PC-3 (cell line): ENCODE measurements around the gene TRMO.

Experiments used
- EZH2 ChIP-seq: fragments of 300-600 bp; sonication (generic); IDR thresholded peaks from one replicate; pipeline ENCODE4 v1.6.1; 2017; ENCODE audit warnings: antibody characterized with exemption, mild to moderate bottlenecking, low read length; ENCODE audit not compliant: unreplicated experiment
- TF ChIP-seq, protein P1 (sequence below): fragments of 300-600 bp; sonication (generic); conservative IDR thresholded peaks from 2 replicates; pipeline ENCODE4 v1.5.1; 2017; ENCODE audit warnings: antibody characterized with exemption, low read depth, mild to moderate bottlenecking, low read length

DNA sequence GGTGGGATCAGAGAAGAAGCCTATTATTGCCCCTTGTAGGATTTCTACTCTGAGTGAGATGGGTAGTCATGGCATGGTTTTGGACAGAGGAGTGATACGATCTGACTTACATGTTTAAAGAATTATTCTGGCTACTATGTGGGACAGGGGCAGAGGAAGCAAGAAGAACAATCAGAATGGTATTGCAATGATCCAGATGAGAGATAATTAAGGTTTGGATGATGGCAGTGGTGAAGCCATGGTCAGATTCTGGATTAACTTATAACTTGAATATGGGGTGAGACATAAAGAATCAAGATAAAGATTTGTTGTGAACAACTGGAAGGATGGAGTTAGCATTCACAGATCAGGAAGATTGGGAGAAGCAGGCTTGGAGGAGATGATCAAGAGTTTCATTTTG lies 19.0 kb upstream of the TRMO start:
- TF ChIP-seq, protein P1, sequence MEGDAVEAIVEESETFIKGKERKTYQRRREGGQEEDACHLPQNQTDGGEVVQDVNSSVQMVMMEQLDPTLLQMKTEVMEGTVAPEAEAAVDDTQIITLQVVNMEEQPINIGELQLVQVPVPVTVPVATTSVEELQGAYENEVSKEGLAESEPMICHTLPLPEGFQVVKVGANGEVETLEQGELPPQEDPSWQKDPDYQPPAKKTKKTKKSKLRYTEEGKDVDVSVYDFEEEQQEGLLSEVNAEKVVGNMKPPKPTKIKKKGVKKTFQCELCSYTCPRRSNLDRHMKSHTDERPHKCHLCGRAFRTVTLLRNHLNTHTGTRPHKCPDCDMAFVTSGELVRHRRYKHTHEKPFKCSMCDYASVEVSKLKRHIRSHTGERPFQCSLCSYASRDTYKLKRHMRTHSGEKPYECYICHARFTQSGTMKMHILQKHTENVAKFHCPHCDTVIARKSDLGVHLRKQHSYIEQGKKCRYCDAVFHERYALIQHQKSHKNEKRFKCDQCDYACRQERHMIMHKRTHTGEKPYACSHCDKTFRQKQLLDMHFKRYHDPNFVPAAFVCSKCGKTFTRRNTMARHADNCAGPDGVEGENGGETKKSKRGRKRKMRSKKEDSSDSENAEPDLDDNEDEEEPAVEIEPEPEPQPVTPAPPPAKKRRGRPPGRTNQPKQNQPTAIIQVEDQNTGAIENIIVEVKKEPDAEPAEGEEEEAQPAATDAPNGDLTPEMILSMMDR, result no peak
- TF ChIP-seq EZH2, result no peak
